ENCODE measurements around the gene CBX5.
A peak's percentile ranks its signal among the peaks of the same experiment; 100 is the strongest.
"Not testable (repeated sequence)": the region's sequence is repeated elsewhere in the genome, so short reads cannot be mapped to it uniquely, and the experiment has no call there.

The CBX5 gene

DNA sequence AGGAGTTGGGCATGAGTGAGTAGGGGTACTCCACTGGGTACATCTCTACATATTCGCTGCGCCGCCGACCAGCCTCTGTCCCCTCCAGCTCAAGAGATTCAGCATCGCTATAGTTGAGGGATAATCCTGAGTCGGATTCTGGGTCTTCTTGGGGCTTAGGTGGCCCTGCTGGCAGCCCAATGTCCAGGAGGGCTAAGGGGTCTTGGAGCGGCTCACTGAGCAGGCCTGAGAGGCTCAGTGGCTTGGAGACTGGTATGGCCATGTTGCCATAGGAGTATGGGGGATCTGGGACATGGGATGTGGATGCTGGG lies 13.0 kb upstream of the CBX5 start:
- H3K27me3 ChIP-seq (ENCODE audit: insufficient read depth, insufficient read length): no peaks in the 10 kb centered on the region
- H3K36me3 ChIP-seq (ENCODE audit: insufficient read depth, insufficient read length, low read length): peaks cover 12% of the 10 kb centered on the region
- TF ChIP-seq SUZ12 (IDR thresholded peaks at IDR 0.05; ENCODE audit: extremely low read depth, insufficient read depth, insufficient read length) (no peak), YY1 (IDR thresholded peaks at IDR 0.05; ENCODE audit: insufficient read depth, insufficient read length) (no peak), ZNF274 (IDR thresholded peaks at IDR 0.05; ENCODE audit: low read depth, low read length) (no peak)
- no peak overlapping the region for H3K9ac ChIP-seq (ENCODE audit: insufficient read length, low read depth)
- peaks cover 2% of the 10 kb centered on the region for H3K4me1 ChIP-seq (ENCODE audit: insufficient read depth, insufficient read length)
- no peaks in the 10 kb centered on the region for H3K9me3 ChIP-seq (ENCODE audit: insufficient read depth, low read length)
- DNase-seq (ENCODE audit: low read depth, low spot score): no peak
- H3K4me3 ChIP-seq (ENCODE audit: insufficient read length, low read depth): no peak overlapping the region

GRCh38 chr12:54292083-54292930 lies 12.4 kb upstream of the CBX5 start:
- Histone ChIP-seq H3K9ac (ENCODE audit: insufficient read length, low read depth) (no peak overlapping the region), H3K4me3 (ENCODE audit: insufficient read length, low read depth) (no peak overlapping the region), H3K4me1 (ENCODE audit: insufficient read depth, insufficient read length) (peaks cover 2% of the 10 kb centered on the region), H3K36me3 (ENCODE audit: insufficient read depth, insufficient read length, low read length) (peaks cover 17% of the 10 kb centered on the region), H3K9me3 (ENCODE audit: insufficient read depth, low read length) (no peaks in the 10 kb centered on the region), H3K27me3 (ENCODE audit: insufficient read depth, insufficient read length) (no peaks in the 10 kb centered on the region)
- DNase-seq (ENCODE audit: low read depth, low spot score): no peak
- TF ChIP-seq SUZ12 (IDR thresholded peaks at IDR 0.05; ENCODE audit: extremely low read depth, insufficient read depth, insufficient read length) (no peak), YY1 (IDR thresholded peaks at IDR 0.05; ENCODE audit: insufficient read depth, insufficient read length) (no peak), ZNF274 (IDR thresholded peaks at IDR 0.05; ENCODE audit: low read depth, low read length) (no peak)

- peaks cover 56% of the 10 kb centered on the region for H3K36me3 ChIP-seq (ENCODE audit: insufficient read depth, insufficient read length, low read length)
- no peaks in the 10 kb centered on the region for H3K27me3 ChIP-seq (ENCODE audit: insufficient read depth, insufficient read length)
- TF ChIP-seq YY1 (IDR thresholded peaks at IDR 0.05; ENCODE audit: insufficient read depth, insufficient read length): no peak
- TF ChIP-seq SUZ12 (IDR thresholded peaks at IDR 0.05; ENCODE audit: extremely low read depth, insufficient read depth, insufficient read length): no peak
- TF ChIP-seq ZNF274 (IDR thresholded peaks at IDR 0.05; ENCODE audit: low read depth, low read length): no peak
- peaks cover 2% of the 10 kb centered on the region for H3K4me1 ChIP-seq (ENCODE audit: insufficient read depth, insufficient read length)
- no peaks in the 10 kb centered on the region for H3K9me3 ChIP-seq (ENCODE audit: insufficient read depth, low read length)
- no peak for DNase-seq (ENCODE audit: low read depth, low spot score)
- no peak overlapping the region for H3K9ac ChIP-seq (ENCODE audit: insufficient read length, low read depth)
- H3K4me3 ChIP-seq (ENCODE audit: insufficient read length, low read depth): no peak overlapping the region
Measured at GRCh38 chr12:54287261-54288157, 7.6 kb upstream of the CBX5 start.

DNA sequence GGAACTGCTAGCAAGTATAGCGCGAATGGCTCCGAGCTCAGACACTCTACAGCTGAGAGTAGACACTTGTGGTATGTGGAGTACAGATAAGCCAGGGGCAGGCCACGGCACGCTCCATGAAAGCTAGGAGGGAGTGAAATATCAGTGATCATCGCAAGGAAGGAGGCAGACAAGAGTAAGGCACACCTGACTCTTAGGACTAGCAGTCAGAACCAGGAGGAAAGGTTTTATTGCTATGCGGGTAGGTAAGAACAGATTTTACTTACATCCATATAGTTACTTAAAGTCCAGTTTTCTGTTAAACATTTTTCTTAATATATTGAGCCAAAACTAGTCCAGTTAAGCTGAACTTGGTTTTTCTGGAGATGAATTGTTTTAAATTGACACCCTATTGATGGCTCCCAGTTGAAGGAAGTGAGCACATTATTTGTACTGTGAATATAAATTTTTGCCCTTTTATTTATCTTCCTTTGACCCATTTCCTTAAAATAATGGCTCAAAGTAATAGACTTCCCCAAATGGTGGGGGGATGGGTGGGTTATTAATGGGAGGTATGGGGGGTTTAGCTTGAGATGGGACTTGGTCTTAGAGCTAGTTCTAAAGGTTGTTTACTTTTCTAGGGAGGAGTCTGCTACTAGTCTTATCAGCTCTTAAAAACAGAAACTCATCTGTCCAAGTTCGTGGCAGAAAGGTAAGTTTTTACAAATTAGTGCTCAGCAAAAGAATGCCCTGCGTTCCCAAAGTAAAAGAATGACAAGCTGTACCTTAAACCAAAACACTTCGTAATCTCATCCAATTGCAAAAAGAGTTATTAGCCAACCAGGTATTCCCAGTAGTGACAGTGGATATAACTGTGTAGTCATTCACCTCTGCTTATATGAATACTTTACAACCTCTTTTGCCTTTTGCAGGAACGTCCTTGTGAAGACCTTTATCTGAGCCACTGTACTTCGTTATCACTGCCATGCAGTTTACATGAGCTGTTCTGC lies 6.4 kb upstream of the CBX5 start:
- H3K9me3 ChIP-seq (ENCODE audit: insufficient read depth, low read length): no peaks in the 10 kb centered on the region
- no peak for TF ChIP-seq ZNF274 (IDR thresholded peaks at IDR 0.05; ENCODE audit: low read depth, low read length)
- peaks cover 67% of the 10 kb centered on the region for H3K36me3 ChIP-seq (ENCODE audit: insufficient read depth, insufficient read length, low read length)
- H3K27me3 ChIP-seq (ENCODE audit: insufficient read depth, insufficient read length): no peaks in the 10 kb centered on the region
- DNase-seq (ENCODE audit: low read depth, low spot score): no peak
- H3K9ac ChIP-seq (ENCODE audit: insufficient read length, low read depth): no peak overlapping the region
- H3K4me3 ChIP-seq (ENCODE audit: insufficient read length, low read depth): no peak overlapping the region
- H3K4me1 ChIP-seq (ENCODE audit: insufficient read depth, insufficient read length): peaks cover 2% of the 10 kb centered on the region

GRCh38 chr12:54285150-54286041 lies 5.5 kb upstream of the CBX5 start:
- peaks cover 72% of the 10 kb centered on the region for H3K36me3 ChIP-seq (ENCODE audit: insufficient read depth, insufficient read length, low read length)
- TF ChIP-seq YY1 (IDR thresholded peaks at IDR 0.05; ENCODE audit: insufficient read depth, insufficient read length): no peak
- no peak for TF ChIP-seq ZNF274 (IDR thresholded peaks at IDR 0.05; ENCODE audit: low read depth, low read length)
- no peak for TF ChIP-seq SUZ12 (IDR thresholded peaks at IDR 0.05; ENCODE audit: extremely low read depth, insufficient read depth, insufficient read length)

GRCh38 chr12:54284070-54284780 lies 4.3 kb upstream of the CBX5 start:
- peak overlapping the region; percentile 98 for H3K4me3 ChIP-seq (ENCODE audit: insufficient read length, low read depth)
- not testable (repeated sequence) for H3K27me3 ChIP-seq (ENCODE audit: insufficient read depth, insufficient read length); H3K9me3 ChIP-seq (ENCODE audit: insufficient read depth, low read length); H3K4me1 ChIP-seq (ENCODE audit: insufficient read depth, insufficient read length); DNase-seq (ENCODE audit: low read depth, low spot score)
- H3K9ac ChIP-seq (ENCODE audit: insufficient read length, low read depth): peak overlapping the region; percentile 42
- peaks cover 74% of the 10 kb centered on the region for H3K36me3 ChIP-seq (ENCODE audit: insufficient read depth, insufficient read length, low read length)

More at GRCh38 chr12:54285150-54286041, 5.5 kb upstream of the CBX5 start:
- no peak overlapping the region for H3K9ac ChIP-seq (ENCODE audit: insufficient read length, low read depth)
- no peak overlapping the region for H3K4me3 ChIP-seq (ENCODE audit: insufficient read length, low read depth)
- no peaks in the 10 kb centered on the region for H3K27me3 ChIP-seq (ENCODE audit: insufficient read depth, insufficient read length)
- DNase-seq (ENCODE audit: low read depth, low spot score): no peak
- peaks cover 2% of the 10 kb centered on the region for H3K4me1 ChIP-seq (ENCODE audit: insufficient read depth, insufficient read length)
- H3K9me3 ChIP-seq (ENCODE audit: insufficient read depth, low read length): no peaks in the 10 kb centered on the region

All from NT2/D1 (cell line).